ENCODE data around the gene BOC. TPM values are rescaled to one million over a fixed set of nuclear protein-coding genes. Genes with fewer than 3 reads are reported as not detected.

BOC gene
- total and polyA plus RNA-seq, 2 experiments from 2014 or later, result 17.9 to 28.2 TPM

- peak overlapping the region; percentile 41 for H3K27ac ChIP-seq
- no peak overlapping the region for H3K4me2 ChIP-seq
- no peaks in the 10 kb centered on the region for H3K9me2 ChIP-seq (replicated peaks; ENCODE audit: insufficient read depth)
- no peaks in the 10 kb centered on the region for H3K27me3 ChIP-seq
- H3K36me3 ChIP-seq (replicated peaks; ENCODE audit: insufficient read depth, low read depth), result no peaks in the 10 kb centered on the region
- no peak overlapping the region for H3K4me3 ChIP-seq
- no peak overlapping the region for H2AFZ ChIP-seq
- no peak for TF ChIP-seq EZH2phosphoT487 (IDR thresholded peaks at IDR 0.05; ENCODE audit: low read depth, severe bottlenecking, unreplicated experiment)
- TF ChIP-seq EZH2 (IDR thresholded peaks at IDR 0.05; ENCODE audit: borderline replicate concordance), result no peak
- TF ChIP-seq CTCF (IDR thresholded peaks at IDR 0.05; ENCODE audit: poor library complexity), result no peak
- H4K20me1 ChIP-seq (ENCODE audit: insufficient read depth, poor library complexity, severe bottlenecking), result no peaks in the 10 kb centered on the region
- WGBS (ENCODE audit: low lambda C conversion rate, missing lambda C conversion rate), result 35% methylated on average over 6 of the region's 6 CpGs
- H3K9me3 ChIP-seq (ENCODE audit: low read depth), result no peaks in the 10 kb centered on the region
- DNase-seq (ENCODE audit: low spot score), result no peak
- H3K4me1 ChIP-seq (ENCODE audit: insufficient read depth), result peaks cover 5% of the 10 kb centered on the region
- no peaks in the 10 kb centered on the region for H3K79me2 ChIP-seq
Observed at GRCh38 chr3:113291572-113291971, 80.2 kb downstream of the BOC start.

GRCh38 chr3:113292933-113293332 is 81.6 kb downstream of the BOC start:
- 84% methylated on average over 2 of the region's 2 CpGs for WGBS (ENCODE audit: low lambda C conversion rate, missing lambda C conversion rate)
- Histone ChIP-seq H3K9me2 (replicated peaks; ENCODE audit: insufficient read depth) (no peaks in the 10 kb centered on the region), H3K27me3 (no peaks in the 10 kb centered on the region), H3K27ac (no peak overlapping the region), H4K20me1 (ENCODE audit: insufficient read depth, poor library complexity, severe bottlenecking) (no peaks in the 10 kb centered on the region), H3K36me3 (replicated peaks; ENCODE audit: insufficient read depth, low read depth) (no peaks in the 10 kb centered on the region), H2AFZ (no peak overlapping the region), H3K79me2 (no peaks in the 10 kb centered on the region), H3K4me1 (ENCODE audit: insufficient read depth) (no peaks in the 10 kb centered on the region), H3K4me2 (no peak overlapping the region), H3K9me3 (ENCODE audit: low read depth) (no peaks in the 10 kb centered on the region), H3K4me3 (no peak overlapping the region)
- TF ChIP-seq EZH2 (IDR thresholded peaks at IDR 0.05; ENCODE audit: borderline replicate concordance), result no peak
- TF ChIP-seq CTCF (IDR thresholded peaks at IDR 0.05; ENCODE audit: poor library complexity), result no peak
- no peak for TF ChIP-seq EZH2phosphoT487 (IDR thresholded peaks at IDR 0.05; ENCODE audit: low read depth, severe bottlenecking, unreplicated experiment)
- no peak for DNase-seq (ENCODE audit: low spot score)

- Histone ChIP-seq H3K4me1 (ENCODE audit: insufficient read depth) (no peaks in the 10 kb centered on the region), H3K4me3 (no peak overlapping the region), H3K36me3 (replicated peaks; ENCODE audit: insufficient read depth, low read depth) (no peaks in the 10 kb centered on the region), H3K27ac (no peak overlapping the region), H4K20me1 (ENCODE audit: insufficient read depth, poor library complexity, severe bottlenecking) (no peaks in the 10 kb centered on the region), H3K9me3 (ENCODE audit: low read depth) (no peaks in the 10 kb centered on the region), H3K79me2 (no peaks in the 10 kb centered on the region), H3K4me2 (no peak overlapping the region), H3K9me2 (replicated peaks; ENCODE audit: insufficient read depth) (no peaks in the 10 kb centered on the region), H3K27me3 (no peaks in the 10 kb centered on the region), H2AFZ (no peak overlapping the region)
- TF ChIP-seq CTCF (IDR thresholded peaks at IDR 0.05; ENCODE audit: poor library complexity) (no peak), EZH2phosphoT487 (IDR thresholded peaks at IDR 0.05; ENCODE audit: low read depth, severe bottlenecking, unreplicated experiment) (no peak), EZH2 (IDR thresholded peaks at IDR 0.05; ENCODE audit: borderline replicate concordance) (no peak)
- WGBS (ENCODE audit: low lambda C conversion rate, missing lambda C conversion rate), result 56% methylated on average over 1 of the region's 1 CpG
- DNase-seq (ENCODE audit: low spot score), result no peak
Observed at GRCh38 chr3:113293348-113293747, 82.0 kb downstream of the BOC start.

GRCh38 chr3:113295463-113295862 is 84.1 kb downstream of the BOC start:
- no peak for TF ChIP-seq EZH2phosphoT487 (IDR thresholded peaks at IDR 0.05; ENCODE audit: low read depth, severe bottlenecking, unreplicated experiment)
- no peak for TF ChIP-seq EZH2 (IDR thresholded peaks at IDR 0.05; ENCODE audit: borderline replicate concordance)
- TF ChIP-seq CTCF (IDR thresholded peaks at IDR 0.05; ENCODE audit: poor library complexity), result no peak
- no peaks in the 10 kb centered on the region for H3K9me3 ChIP-seq (ENCODE audit: low read depth)

More at GRCh38 chr3:113295463-113295862, 84.1 kb downstream of the BOC start:
- no peaks in the 10 kb centered on the region for H3K27me3 ChIP-seq
- no peaks in the 10 kb centered on the region for H3K9me2 ChIP-seq (replicated peaks; ENCODE audit: insufficient read depth)
- no peak overlapping the region for H3K4me2 ChIP-seq
- no peak overlapping the region for H3K27ac ChIP-seq
- no peaks in the 10 kb centered on the region for H3K36me3 ChIP-seq (replicated peaks; ENCODE audit: insufficient read depth, low read depth)
- DNase-seq (ENCODE audit: low spot score), result no peak
- no peaks in the 10 kb centered on the region for H3K79me2 ChIP-seq
- H2AFZ ChIP-seq, result no peak overlapping the region
- no peaks in the 10 kb centered on the region for H3K4me1 ChIP-seq (ENCODE audit: insufficient read depth)
- H4K20me1 ChIP-seq (ENCODE audit: insufficient read depth, poor library complexity, severe bottlenecking), result no peaks in the 10 kb centered on the region
- H3K4me3 ChIP-seq, result no peak overlapping the region
